Testis (tissue), 2 donors: ENCODE data around the gene OR6S1.

Experiments
- POLR2A ChIP-seq: fragments of 450-650 bp; IDR thresholded peaks from one replicate; pipeline ENCODE4 v1.6.1; 2017; ENCODE audit warnings: antibody characterized with exemption, mild to moderate bottlenecking, moderate library complexity
- TF ChIP-seq, protein P1 (sequence below), 3 experiments: fragments of 450-650 bp in 2 of 3; fragments of 200-600 bp in 1 of 3; sonication (generic) in 1 of 3; IDR thresholded peaks; one replicate each; pipeline ENCODE4 v1.5.1; 2016 to 2019; ENCODE audit warnings: antibody characterized with exemption in 3 of 3, mild to moderate bottlenecking in 2 of 3, moderate library complexity in 1 of 3

DNA sequence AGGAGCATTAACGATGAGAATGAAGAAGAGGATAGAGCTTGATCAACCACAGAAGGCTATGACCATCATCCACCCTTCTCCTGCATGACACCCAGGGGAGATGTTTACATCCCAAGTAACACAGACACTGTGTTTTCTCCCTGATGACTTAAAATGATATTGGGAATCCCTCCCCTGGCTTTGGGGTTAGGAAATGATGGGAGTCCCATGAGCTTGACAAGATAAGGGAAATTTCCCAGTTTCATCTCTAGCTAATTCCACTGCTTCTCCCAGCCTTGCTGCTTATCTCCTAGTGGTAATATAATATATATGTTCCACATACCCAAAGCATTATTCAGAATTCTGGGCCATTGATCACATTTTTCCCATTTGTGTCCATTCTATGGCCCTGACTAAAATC lies 4.0 kb upstream of the OR6S1 start:
- TF ChIP-seq, protein P1, sequence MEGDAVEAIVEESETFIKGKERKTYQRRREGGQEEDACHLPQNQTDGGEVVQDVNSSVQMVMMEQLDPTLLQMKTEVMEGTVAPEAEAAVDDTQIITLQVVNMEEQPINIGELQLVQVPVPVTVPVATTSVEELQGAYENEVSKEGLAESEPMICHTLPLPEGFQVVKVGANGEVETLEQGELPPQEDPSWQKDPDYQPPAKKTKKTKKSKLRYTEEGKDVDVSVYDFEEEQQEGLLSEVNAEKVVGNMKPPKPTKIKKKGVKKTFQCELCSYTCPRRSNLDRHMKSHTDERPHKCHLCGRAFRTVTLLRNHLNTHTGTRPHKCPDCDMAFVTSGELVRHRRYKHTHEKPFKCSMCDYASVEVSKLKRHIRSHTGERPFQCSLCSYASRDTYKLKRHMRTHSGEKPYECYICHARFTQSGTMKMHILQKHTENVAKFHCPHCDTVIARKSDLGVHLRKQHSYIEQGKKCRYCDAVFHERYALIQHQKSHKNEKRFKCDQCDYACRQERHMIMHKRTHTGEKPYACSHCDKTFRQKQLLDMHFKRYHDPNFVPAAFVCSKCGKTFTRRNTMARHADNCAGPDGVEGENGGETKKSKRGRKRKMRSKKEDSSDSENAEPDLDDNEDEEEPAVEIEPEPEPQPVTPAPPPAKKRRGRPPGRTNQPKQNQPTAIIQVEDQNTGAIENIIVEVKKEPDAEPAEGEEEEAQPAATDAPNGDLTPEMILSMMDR (IDR thresholded peaks at IDR 0.05) = no peak
- TF ChIP-seq POLR2A = no peak
